ENCODE data around the gene ZNF564.
"Not testable (repeated sequence)": the region's sequence is repeated elsewhere in the genome, so short reads cannot be mapped to it uniquely, and the experiment has no call there.

Gene ZNF564

GRCh38 chr19:12551060-12551832 lies at the start of gene ZNF564:
TSS of gene ZNF564 (minus strand) at chr19:12551482. CDS start at chr19:12551332, 150 bp downstream.
- DNase-seq (ENCODE audit: low spot score) = peak; percentile 99

- no peak for DNase-seq (ENCODE audit: low spot score)
These were observed 46.3 kb upstream of the ZNF564 start for GRCh38 chr19:12597594-12597993.

GRCh38 chr19:12596927-12597548 lies 45.8 kb upstream of the ZNF564 start:
- DNase-seq (ENCODE audit: low spot score) = no peak

- no peak for DNase-seq (ENCODE audit: low spot score)
These were observed 45.2 kb upstream of the ZNF564 start for GRCh38 chr19:12596485-12596884.

- DNase-seq (ENCODE audit: low spot score) = no peak
These were observed 29.8 kb upstream of the ZNF564 start for GRCh38 chr19:12581100-12581499.

- DNase-seq (ENCODE audit: low spot score) = peak; percentile 32
These were observed 29.0 kb upstream of the ZNF564 start for GRCh38 chr19:12580180-12580694.

GRCh38 chr19:12578641-12579040 lies 27.4 kb upstream of the ZNF564 start:
- no peak for DNase-seq (ENCODE audit: low spot score)

GRCh38 chr19:12574036-12574435 lies 22.8 kb upstream of the ZNF564 start:
- DNase-seq (ENCODE audit: low spot score) = no peak

GRCh38 chr19:12567951-12568350 lies 16.7 kb upstream of the ZNF564 start:
- no peak for DNase-seq (ENCODE audit: low spot score)

GRCh38 chr19:12566380-12566779 lies 15.1 kb upstream of the ZNF564 start:
- DNase-seq (ENCODE audit: low spot score) = not testable (repeated sequence)

- DNase-seq (ENCODE audit: low spot score) = peak; percentile 89
These were observed 12.9 kb upstream of the ZNF564 start for GRCh38 chr19:12564016-12564664.

GRCh38 chr19:12555456-12555930 lies 4.2 kb upstream of the ZNF564 start:
- no peak for DNase-seq (ENCODE audit: low spot score)

GRCh38 chr19:12546903-12547302 lies 4.4 kb downstream of the ZNF564 start:
- DNase-seq (ENCODE audit: low spot score) = no peak

GRCh38 chr19:12546068-12546467 lies 5.2 kb downstream of the ZNF564 start:
- DNase-seq (ENCODE audit: low spot score) = no peak

GRCh38 chr19:12545267-12545666 lies 6.0 kb downstream of the ZNF564 start:
- DNase-seq (ENCODE audit: low spot score) = no peak

- no peak for DNase-seq (ENCODE audit: low spot score)
These were observed 6.8 kb downstream of the ZNF564 start for GRCh38 chr19:12544401-12544876.

- DNase-seq (ENCODE audit: low spot score) = no peak
These were observed 7.4 kb downstream of the ZNF564 start for GRCh38 chr19:12543855-12544254.

- no peak for DNase-seq (ENCODE audit: low spot score)
These were observed 24.0 kb downstream of the ZNF564 start for GRCh38 chr19:12527034-12527836.

- DNase-seq (ENCODE audit: low spot score) = no peak
These were observed 24.7 kb downstream of the ZNF564 start for GRCh38 chr19:12526542-12526941.

- no peak for DNase-seq (ENCODE audit: low spot score)
These were observed 29.3 kb downstream of the ZNF564 start for GRCh38 chr19:12521996-12522395.

- DNase-seq (ENCODE audit: low spot score) = peak; percentile 83
These were observed 37.7 kb downstream of the ZNF564 start for GRCh38 chr19:12513531-12514061.

Data from putamen (tissue), 1 donor.